ENCODE data around the gene RUBCNL.

The RUBCNL gene

DNA sequence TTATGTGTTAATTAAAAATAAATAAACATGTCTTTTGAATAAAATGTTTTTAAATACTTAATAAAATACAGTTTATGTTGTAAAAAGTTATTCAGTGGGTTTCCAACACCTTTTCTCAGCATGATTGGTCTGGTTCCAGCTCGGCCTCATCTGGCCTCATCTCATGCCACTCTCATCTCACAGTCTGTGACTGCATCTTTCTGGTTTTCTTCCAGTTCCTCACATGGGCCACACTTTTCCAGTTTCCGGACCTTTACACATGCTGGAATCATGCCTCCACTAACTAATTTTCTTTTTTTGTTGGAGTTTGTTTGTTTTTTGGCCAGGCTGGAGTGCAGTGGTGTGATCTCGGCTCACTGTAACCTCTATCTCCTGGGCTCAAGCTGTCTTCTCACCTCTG, 82.5 kb downstream of the RUBCNL start:
- ATAC-seq (no peak), DNase-seq (no peak)

DNA sequence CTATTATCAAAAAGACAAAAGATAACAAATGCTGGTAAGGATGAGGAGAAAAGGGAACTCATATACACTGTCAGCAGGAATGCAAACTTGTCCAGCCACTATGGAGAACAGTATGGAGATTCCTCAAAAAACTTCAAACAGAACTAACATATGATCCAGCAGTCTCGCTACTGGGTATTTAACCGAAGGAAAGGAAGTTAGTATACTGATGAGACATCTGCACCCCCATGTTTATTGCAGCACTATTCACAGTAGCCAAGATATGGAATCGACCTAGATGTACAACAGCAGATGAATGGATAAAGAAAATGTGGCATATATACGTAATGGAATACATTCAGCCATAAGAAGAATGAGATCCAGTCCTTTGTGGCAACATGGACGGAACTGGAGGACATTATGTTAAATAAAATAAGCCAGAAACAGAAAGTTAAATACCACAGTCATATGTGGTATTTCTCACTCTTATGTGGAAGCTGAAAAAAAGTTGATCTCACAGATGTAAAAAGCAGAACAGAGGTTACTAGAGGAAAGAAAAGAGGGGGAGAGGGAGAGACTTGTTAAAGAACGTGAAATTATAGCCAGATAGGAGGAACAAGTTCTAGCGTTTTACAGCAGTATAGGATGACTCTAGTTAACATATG, 83.2 kb downstream of the RUBCNL start:
- ATAC-seq (peak; percentile 55), DNase-seq (no peak)

DNA sequence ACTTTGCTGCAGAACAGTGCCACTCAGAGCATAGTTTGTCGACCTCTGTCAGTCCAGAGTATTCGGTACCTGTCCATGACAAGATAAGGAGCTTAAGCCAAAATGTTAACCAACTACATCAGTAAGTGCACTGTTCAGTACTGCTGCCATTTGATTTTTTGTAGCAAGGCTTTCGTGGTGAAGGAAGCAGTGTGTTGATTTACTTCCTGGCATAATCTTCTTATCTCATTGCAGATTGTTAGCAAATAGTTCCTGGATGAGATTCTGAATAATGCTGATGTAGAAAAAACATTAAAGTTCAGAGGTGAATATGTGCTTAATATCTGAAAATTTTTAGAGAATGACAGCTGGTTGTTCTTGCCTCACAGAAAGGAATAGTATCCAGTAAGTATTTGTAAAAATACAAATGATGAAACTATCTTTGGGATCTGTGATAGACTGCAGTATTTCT, 89.7 kb downstream of the RUBCNL start:
- DNase-seq, result no peak

DNA sequence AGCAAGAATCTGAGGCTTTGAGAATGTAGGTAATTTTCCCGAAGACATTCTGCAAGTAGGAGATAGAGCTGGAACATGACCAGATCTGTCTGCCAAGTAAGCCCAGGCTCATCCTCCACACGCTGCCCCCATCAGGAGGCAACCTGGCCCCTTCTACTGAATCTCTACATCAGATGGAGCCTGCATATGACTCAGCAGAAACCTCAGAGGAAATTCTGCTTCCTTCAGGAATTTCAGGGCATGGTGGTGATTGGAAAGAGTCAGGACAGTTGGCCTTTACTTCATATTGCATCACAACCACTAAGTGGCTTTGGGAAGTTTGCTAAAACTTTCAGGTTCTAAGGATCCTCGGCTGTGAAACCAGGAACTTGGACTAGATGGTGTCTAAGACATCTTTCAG, 90.1 kb downstream of the RUBCNL start:
- ATAC-seq (no peak), DNase-seq (no peak)

More for the DNA sequence above, 89.7 kb downstream of the RUBCNL start:
- ATAC-seq, result no peak

DNA sequence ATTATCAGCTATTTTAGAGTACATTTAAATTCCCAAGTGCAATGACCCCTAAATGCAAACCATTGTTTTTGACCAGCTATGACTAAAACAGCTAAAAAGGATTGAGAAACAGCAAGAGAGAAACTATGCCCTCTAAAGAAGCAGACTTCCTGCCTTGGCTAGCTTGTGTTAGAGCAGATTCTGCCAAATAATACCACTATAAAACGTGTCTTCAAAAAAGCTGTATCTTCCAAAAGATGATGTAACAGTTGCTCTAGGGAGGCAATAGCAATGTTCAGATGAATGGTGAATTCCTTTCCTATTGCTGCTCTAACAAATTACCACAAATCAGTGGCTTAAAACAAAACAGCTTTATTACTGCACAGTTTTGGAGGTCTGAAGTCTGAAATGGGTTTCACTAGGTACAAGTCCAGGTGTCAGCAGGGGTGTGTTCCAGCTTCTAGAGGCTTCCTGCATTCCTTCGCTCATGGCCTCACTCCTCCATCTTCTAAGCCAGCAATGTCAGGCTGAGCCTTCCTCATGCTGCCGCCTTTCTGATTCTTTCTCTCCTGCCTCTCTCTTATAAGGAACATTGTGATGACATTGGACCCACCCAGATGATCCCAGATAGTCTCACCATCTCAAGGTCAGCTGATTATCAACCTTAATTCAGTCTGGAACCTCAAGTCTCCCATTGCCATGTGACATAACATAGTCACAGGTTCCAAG, 90.8 kb downstream of the RUBCNL start:
- no peak for DNase-seq
- peak; percentile 56 for ATAC-seq

DNA sequence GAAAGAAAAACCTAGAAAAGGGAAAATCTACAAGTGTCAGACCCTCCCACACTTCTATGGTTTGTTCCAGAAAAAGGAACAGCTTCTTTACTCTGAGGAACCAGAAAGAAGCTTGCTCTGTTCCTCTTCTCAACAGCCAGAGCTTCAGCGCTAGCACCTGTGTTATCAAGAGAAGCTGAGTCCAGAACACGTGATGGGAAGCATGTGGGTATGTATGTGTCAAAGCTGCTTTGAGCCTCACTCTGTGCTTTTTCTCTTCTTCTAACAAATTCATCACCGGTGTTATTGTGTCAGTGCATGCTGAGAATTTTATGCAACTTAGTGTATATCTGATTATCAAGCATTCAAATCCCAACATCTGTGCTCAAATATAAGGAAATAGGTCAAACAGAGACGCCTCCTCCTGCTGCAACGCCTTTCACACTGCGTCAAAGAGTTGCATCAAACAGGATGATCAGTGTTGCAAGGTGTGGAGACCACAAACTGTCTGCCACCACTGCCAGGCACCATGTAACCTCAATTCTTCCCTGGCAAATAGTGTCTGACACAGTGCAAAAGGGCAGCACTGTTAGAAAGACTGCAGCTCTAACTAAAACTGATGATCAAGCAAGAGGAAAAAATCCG, 91.4 kb downstream of the RUBCNL start:
- DNase-seq (peak; percentile 46), ATAC-seq (peak; percentile 90)

DNA sequence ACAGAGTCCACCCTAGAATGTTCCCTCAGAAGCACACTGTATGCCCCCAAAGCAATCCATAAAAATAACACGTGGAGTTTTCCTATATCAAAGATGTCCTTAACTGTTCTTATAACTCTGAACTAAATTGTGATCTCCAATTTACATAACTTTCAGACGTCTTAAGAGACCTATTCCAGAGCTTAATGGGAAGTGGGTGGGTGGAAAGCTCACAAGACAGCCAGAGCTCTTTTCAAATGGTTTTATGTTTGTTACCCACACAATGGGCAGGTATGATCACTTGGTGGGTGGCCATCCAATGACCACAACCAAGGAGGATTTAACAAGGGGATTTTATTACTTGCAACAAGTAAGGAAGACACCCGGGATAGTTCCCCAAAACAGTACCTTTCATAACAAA, 93.6 kb downstream of the RUBCNL start:
- no peak for DNase-seq
- ATAC-seq, result no peak

Data from stimulated activated naive CD8-positive, alpha-beta T cell treated with anti-CD3 and anti-CD28 coated beads, Interleukin-15, Interleukin-2, amounts not matched to agents 100 U/mL and 50 U/mL, for 24 hours (primary cell).